ENCODE results near the gene AK5.

AK5 gene

GRCh38 chr1:77546890-77547289, 265.1 kb downstream of the AK5 start:
- Histone ChIP-seq H3K4me2 (ENCODE audit: low read depth, low read length, poor library complexity, severe bottlenecking) (no peak overlapping the region), H2AFZ (ENCODE audit: low read depth, low read length, severe bottlenecking) (no peak overlapping the region)

DNA sequence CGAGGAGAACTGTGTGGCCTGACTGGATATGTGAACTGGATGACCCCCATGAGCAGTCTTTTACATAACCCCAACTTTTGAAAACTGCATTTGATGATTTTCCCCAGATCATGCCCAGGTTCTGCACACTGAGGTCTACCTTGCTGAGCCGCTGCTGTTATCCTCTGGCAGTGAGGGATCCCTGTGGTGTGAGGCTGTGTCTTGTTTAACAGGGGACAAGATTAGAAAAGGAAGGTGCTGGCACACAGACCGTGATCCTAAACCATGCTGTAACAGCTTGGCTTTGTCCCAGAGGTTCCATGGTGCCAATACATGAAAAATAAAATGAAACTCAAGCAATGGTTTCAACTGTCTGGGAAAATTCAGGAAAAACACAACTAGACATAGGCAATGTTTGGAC, 266.5 kb downstream of the AK5 start:
- H3K4me2 ChIP-seq (ENCODE audit: low read depth, low read length, poor library complexity, severe bottlenecking), result no peak overlapping the region
- H3K4me3 ChIP-seq (ENCODE audit: insufficient read depth, low read length, poor library complexity, severe bottlenecking), result no peak overlapping the region
- H3K27me3 ChIP-seq (ENCODE audit: low read length), result no peaks in the 10 kb centered on the region
- TF ChIP-seq EZH2phosphoT487 (conservative IDR thresholded peaks at IDR 0.05; ENCODE audit: low read length), result no peak
- TF ChIP-seq, protein P1, sequence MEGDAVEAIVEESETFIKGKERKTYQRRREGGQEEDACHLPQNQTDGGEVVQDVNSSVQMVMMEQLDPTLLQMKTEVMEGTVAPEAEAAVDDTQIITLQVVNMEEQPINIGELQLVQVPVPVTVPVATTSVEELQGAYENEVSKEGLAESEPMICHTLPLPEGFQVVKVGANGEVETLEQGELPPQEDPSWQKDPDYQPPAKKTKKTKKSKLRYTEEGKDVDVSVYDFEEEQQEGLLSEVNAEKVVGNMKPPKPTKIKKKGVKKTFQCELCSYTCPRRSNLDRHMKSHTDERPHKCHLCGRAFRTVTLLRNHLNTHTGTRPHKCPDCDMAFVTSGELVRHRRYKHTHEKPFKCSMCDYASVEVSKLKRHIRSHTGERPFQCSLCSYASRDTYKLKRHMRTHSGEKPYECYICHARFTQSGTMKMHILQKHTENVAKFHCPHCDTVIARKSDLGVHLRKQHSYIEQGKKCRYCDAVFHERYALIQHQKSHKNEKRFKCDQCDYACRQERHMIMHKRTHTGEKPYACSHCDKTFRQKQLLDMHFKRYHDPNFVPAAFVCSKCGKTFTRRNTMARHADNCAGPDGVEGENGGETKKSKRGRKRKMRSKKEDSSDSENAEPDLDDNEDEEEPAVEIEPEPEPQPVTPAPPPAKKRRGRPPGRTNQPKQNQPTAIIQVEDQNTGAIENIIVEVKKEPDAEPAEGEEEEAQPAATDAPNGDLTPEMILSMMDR (IDR thresholded peaks at IDR 0.05; ENCODE audit: insufficient read depth, low read length, poor library complexity, severe bottlenecking), result no peak
- H3F3A ChIP-seq (ENCODE audit: insufficient read depth), result no peaks in the 10 kb centered on the region
- H3K79me2 ChIP-seq (ENCODE audit: insufficient read depth, low read length), result no peaks in the 10 kb centered on the region
- H3K9ac ChIP-seq (ENCODE audit: low read length), result no peak overlapping the region
- H2AFZ ChIP-seq (ENCODE audit: low read depth, low read length, severe bottlenecking), result no peak overlapping the region
- no peaks in the 10 kb centered on the region for H3K36me3 ChIP-seq (ENCODE audit: low read length)
- H3K9me3 ChIP-seq (ENCODE audit: insufficient read depth, low read length), result no peaks in the 10 kb centered on the region
- H3K9me2 ChIP-seq (replicated peaks; ENCODE audit: insufficient read depth, low read length), result no peaks in the 10 kb centered on the region
- H3K27ac ChIP-seq (ENCODE audit: low read depth, low read length), result no peak overlapping the region
- no peaks in the 10 kb centered on the region for H4K20me1 ChIP-seq (ENCODE audit: low read depth, low read length)

More at GRCh38 chr1:77546890-77547289, 265.1 kb downstream of the AK5 start:
- Histone ChIP-seq H4K20me1 (ENCODE audit: low read depth, low read length) (no peaks in the 10 kb centered on the region), H3K9me3 (ENCODE audit: insufficient read depth, low read length) (no peaks in the 10 kb centered on the region), H3K9me2 (replicated peaks; ENCODE audit: insufficient read depth, low read length) (no peaks in the 10 kb centered on the region), H3K9ac (ENCODE audit: low read length) (no peak overlapping the region), H3K36me3 (ENCODE audit: low read length) (no peaks in the 10 kb centered on the region), H3K27me3 (ENCODE audit: low read length) (no peaks in the 10 kb centered on the region), H3K79me2 (ENCODE audit: insufficient read depth, low read length) (no peaks in the 10 kb centered on the region), H3K27ac (ENCODE audit: low read depth, low read length) (no peak overlapping the region), H3K4me3 (ENCODE audit: insufficient read depth, low read length, poor library complexity, severe bottlenecking) (no peak overlapping the region), H3F3A (ENCODE audit: insufficient read depth) (no peaks in the 10 kb centered on the region)
- TF ChIP-seq, protein P1 (IDR thresholded peaks at IDR 0.05; ENCODE audit: insufficient read depth, low read length, poor library complexity, severe bottlenecking), result no peak
- TF ChIP-seq EZH2phosphoT487 (conservative IDR thresholded peaks at IDR 0.05; ENCODE audit: low read length), result no peak

- Histone ChIP-seq H3K36me3 (ENCODE audit: low read length) (no peaks in the 10 kb centered on the region), H3K27me3 (ENCODE audit: low read length) (no peaks in the 10 kb centered on the region), H3K79me2 (ENCODE audit: insufficient read depth, low read length) (no peaks in the 10 kb centered on the region), H3K9me2 (replicated peaks; ENCODE audit: insufficient read depth, low read length) (no peaks in the 10 kb centered on the region), H3F3A (ENCODE audit: insufficient read depth) (no peaks in the 10 kb centered on the region), H4K20me1 (ENCODE audit: low read depth, low read length) (no peaks in the 10 kb centered on the region), H3K27ac (ENCODE audit: low read depth, low read length) (no peak overlapping the region), H3K9me3 (ENCODE audit: insufficient read depth, low read length) (no peaks in the 10 kb centered on the region), H3K9ac (ENCODE audit: low read length) (no peak overlapping the region), H3K4me3 (ENCODE audit: insufficient read depth, low read length, poor library complexity, severe bottlenecking) (no peak overlapping the region), H3K4me2 (ENCODE audit: low read depth, low read length, poor library complexity, severe bottlenecking) (no peak overlapping the region), H2AFZ (ENCODE audit: low read depth, low read length, severe bottlenecking) (no peak overlapping the region)
- TF ChIP-seq, protein P1 (IDR thresholded peaks at IDR 0.05; ENCODE audit: insufficient read depth, low read length, poor library complexity, severe bottlenecking), result no peak
Observed at GRCh38 chr1:77550135-77550534, 268.3 kb downstream of the AK5 start.
